CD8-positive, alpha-beta memory T cell (primary cell): ENCODE data around the gene DISP2. TPM values are rescaled to one million over a fixed set of nuclear protein-coding genes. Genes with fewer than 3 reads are reported as not detected.

ENCODE experiments used
- CTCF ChIA-PET: fragments of 350-600 bp; sonication (Branson Sonifier 250); formaldehyde crosslinking; loops from one replicate; lab custom pipeline; 2021; ENCODE audit warnings: antibody characterized with exemption; lab: Charles Lee
- POLR2A ChIA-PET: fragments of 350-600 bp; sonication (Branson Sonifier 250); formaldehyde crosslinking; loops from one replicate; lab custom pipeline; 2021; ENCODE audit warnings: antibody characterized with exemption; lab: Charles Lee
- DNase-seq, 5 donors: peaks; one replicate each; pipeline versions ENCODE4 v3.0.0 to v3.0.0-alpha.2; 2020 to 2022; ENCODE audit warnings: mixed read lengths in 1 of 5
- H3K27ac ChIP-seq: one replicate; pipeline ENCODE4 v1.7.0; 2013; ENCODE audit warnings: low read depth, mild to moderate bottlenecking, low read length, moderate library complexity
- H3K27me3 ChIP-seq: 2 replicates; pipeline ENCODE4 v1.7.0; 2013; ENCODE audit warnings: low read length, mild to moderate bottlenecking; ENCODE audit not compliant: insufficient read depth, poor library complexity, severe bottlenecking
- H3K36me3 ChIP-seq: 2 replicates; pipeline ENCODE4 v1.7.0; 2013; ENCODE audit warnings: mild to moderate bottlenecking, low read length, moderate library complexity; ENCODE audit not compliant: insufficient read depth
- H3K4me1 ChIP-seq: 2 replicates; pipeline ENCODE4 v1.7.0; 2013; ENCODE audit warnings: mild to moderate bottlenecking, low read length, moderate library complexity; ENCODE audit not compliant: insufficient read depth
- H3K4me3 ChIP-seq: 2 replicates; pipeline ENCODE4 v1.7.0; 2013; ENCODE audit warnings: mild to moderate bottlenecking, low read length
- H3K9me3 ChIP-seq: 2 replicates; pipeline ENCODE4 v1.7.0; 2013; ENCODE audit warnings: mild to moderate bottlenecking, low read length
- H3K27ac Mint-ChIP-seq, 8 donors: one replicate each; pipeline ENCODE4 v1.8.0; 2020 to 2021; ENCODE audit warnings: mixed read lengths in 8 of 8, mild to moderate bottlenecking in 6 of 8, inconsistent platforms in 3 of 8, moderate library complexity in 3 of 8
- H3K27me3 Mint-ChIP-seq, 2 donors: one replicate each; pipeline ENCODE4 v1.8.0; 2020 to 2021; ENCODE audit warnings: mixed read lengths in 2 of 2, mild to moderate bottlenecking in 1 of 2, moderate library complexity in 1 of 2
- H3K36me3 Mint-ChIP-seq, 3 donors: one replicate each; pipeline ENCODE4 v1.8.0; 2020 to 2021; ENCODE audit warnings: mixed read lengths in 3 of 3, inconsistent platforms in 1 of 3, mild to moderate bottlenecking in 1 of 3
- H3K4me1 Mint-ChIP-seq, 3 donors: one replicate each; pipeline ENCODE4 v1.8.0; 2020 to 2021; ENCODE audit warnings: mixed read lengths in 3 of 3, inconsistent platforms in 1 of 3, mild to moderate bottlenecking in 1 of 3
- H3K4me3 Mint-ChIP-seq, 7 donors: one replicate each; pipeline ENCODE4 v1.8.0; 2020 to 2021; ENCODE audit warnings: mixed read lengths in 7 of 7, mild to moderate bottlenecking in 6 of 7, moderate library complexity in 4 of 7, inconsistent platforms in 2 of 7
- H3K9me3 Mint-ChIP-seq, 5 donors: one replicate each; pipeline ENCODE4 v1.8.0; 2020 to 2022; ENCODE audit warnings: mixed read lengths in 5 of 5, mild to moderate bottlenecking in 3 of 5, moderate library complexity in 2 of 5, inconsistent platforms in 1 of 5
- polyA plus RNA-seq: library from polyadenylated mRNA; unstranded; fragments of 300-500 nt; fragmentation: Illumina TruSeq; gene quantifications from one replicate; pipeline ENCODE4 v1.2.3, GENCODE V29; 2021
- total RNA-seq, 2 experiments: library from RNA; stranded (reverse); gene quantifications; one replicate each; pipeline ENCODE4 v1.2.3, GENCODE V29; 2021

DISP2 gene
- total and polyA plus RNA-seq, 3 experiments from 2014 or later: 0.18 to 1.1 (median 1.1) TPM

DNA sequence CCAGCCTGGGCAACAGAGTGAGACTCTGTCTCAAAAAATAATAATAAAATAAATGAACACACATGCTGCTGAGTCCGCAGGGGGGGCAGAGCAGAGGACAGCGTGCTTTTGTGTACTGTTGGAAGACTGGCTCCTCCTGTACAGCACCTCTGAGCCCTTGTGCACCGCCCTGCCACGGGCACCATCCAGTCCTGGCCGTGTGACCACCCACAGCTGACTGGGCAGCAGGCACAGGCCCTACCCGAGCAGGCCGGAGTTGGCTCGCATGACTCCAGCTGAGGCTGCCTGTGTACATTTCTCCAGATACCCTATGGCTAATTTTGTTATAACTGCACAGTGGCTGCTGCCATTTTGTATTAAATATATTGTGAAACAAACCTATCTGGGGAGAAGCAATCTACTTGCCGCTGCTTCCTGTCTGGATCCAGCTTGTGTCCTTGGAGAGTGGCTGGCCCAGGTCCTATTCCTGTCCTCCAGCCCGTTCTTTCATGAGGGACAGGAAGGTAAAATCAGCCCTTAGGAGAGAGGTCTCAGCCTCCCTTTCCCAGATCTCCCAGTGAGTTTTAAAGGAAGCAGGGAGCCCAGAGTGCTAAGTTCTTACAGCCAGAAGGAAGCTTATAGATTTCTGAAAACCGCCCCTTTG lies 62.2 kb downstream of the DISP2 start:
- Mint-ChIP-seq H3K4me1 (peaks cover 6 to 10% (median 6%) of the 10 kb centered on the region in 3 donors), H3K27ac (peak overlapping the region in 1 of 8 donors; percentile 1), H3K27me3 (no peaks in the 10 kb centered on the region), H3K9me3 (no peaks in the 10 kb centered on the region), H3K4me3 (no peak overlapping the region), H3K36me3 (peaks cover 0 to 32% (median 4%) of the 10 kb centered on the region in 3 donors)
- CTCF ChIA-PET: interaction anchor here (1.5 to 13.3 kb wide), 4 partner anchors 8 to 79 kb away, joined by 3 to 202 read pairs (median 13); partner anchors contain the start of genes CCDC9B and IVD
- Histone ChIP-seq H3K4me3 (no peak overlapping the region), H3K27me3 (no peaks in the 10 kb centered on the region), H3K36me3 (peaks cover 8% of the 10 kb centered on the region), H3K4me1 (peaks cover 4% of the 10 kb centered on the region), H3K9me3 (no peaks in the 10 kb centered on the region), H3K27ac (no peak overlapping the region)
- DNase-seq: no peak
- POLR2A ChIA-PET: no interaction called here

DNA sequence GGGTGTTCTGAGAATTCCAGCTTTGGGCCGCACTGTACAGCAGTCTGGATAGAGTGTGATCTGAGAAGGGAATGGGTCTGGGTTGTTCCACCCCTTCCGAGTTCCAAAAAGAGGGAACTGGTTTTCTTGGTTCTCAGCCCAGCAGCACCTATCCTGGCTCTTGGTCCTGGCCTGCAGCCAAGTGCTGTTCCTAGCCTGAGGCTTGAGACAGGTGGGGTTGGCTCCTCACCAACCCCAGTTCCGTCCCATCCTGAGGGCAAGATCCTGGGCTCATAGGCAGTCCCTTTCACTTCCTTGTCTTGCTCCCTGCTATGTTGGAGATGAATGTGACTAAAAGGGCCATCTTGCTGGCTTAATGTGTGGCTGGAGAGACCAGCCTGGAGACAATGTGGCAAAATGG lies 62.8 kb downstream of the DISP2 start:
- H3K27ac Mint-ChIP-seq: peak overlapping the region in 2 of 8 donors; percentile 58 to 68
- peaks cover 4% of the 10 kb centered on the region for H3K4me1 ChIP-seq
- ChIA-PET CTCF (interaction anchor here (1.2 to 13.3 kb wide), 6 partner anchors 8 to 80 kb away, joined by 3 to 202 read pairs (median 12); partner anchors contain the start of genes CCDC9B and IVD), POLR2A (no interaction called here)
- H3K27ac ChIP-seq: no peak overlapping the region
- H3K27me3 ChIP-seq: no peaks in the 10 kb centered on the region
- no peaks in the 10 kb centered on the region for H3K9me3 ChIP-seq
- no peak overlapping the region for H3K4me3 ChIP-seq
- no peak overlapping the region for H3K4me3 Mint-ChIP-seq
- H3K27me3 Mint-ChIP-seq: no peaks in the 10 kb centered on the region
- peaks cover 6 to 10% (median 6%) of the 10 kb centered on the region in 3 donors for H3K4me1 Mint-ChIP-seq
- peaks cover 3% of the 10 kb centered on the region for H3K36me3 ChIP-seq
- H3K9me3 Mint-ChIP-seq: no peaks in the 10 kb centered on the region
- H3K36me3 Mint-ChIP-seq: peaks cover 0 to 27% (median 0%) of the 10 kb centered on the region in 3 donors
- no peak for DNase-seq

- H3K36me3 ChIP-seq: no peaks in the 10 kb centered on the region
- H3K9me3 ChIP-seq: no peaks in the 10 kb centered on the region
- peaks cover 4% of the 10 kb centered on the region for H3K4me1 ChIP-seq
- Mint-ChIP-seq H3K4me3 (peak overlapping the region in 2 of 7 donors; percentile 5 to 16), H3K9me3 (no peaks in the 10 kb centered on the region), H3K4me1 (peaks cover 6 to 10% (median 6%) of the 10 kb centered on the region in 3 donors), H3K27me3 (no peaks in the 10 kb centered on the region), H3K27ac (peak overlapping the region in 3 of 8 donors; percentile 29 to 68 (median 58)), H3K36me3 (peaks cover 0 to 25% (median 0%) of the 10 kb centered on the region in 3 donors)
- H3K4me3 ChIP-seq: no peak overlapping the region
- CTCF ChIA-PET: interaction anchor here (0.9 to 13.3 kb wide), 26 partner anchors 9 to 143 kb away, joined by 3 to 202 read pairs (median 5); partner anchors contain the start of genes BAHD1, CCDC32, CCDC9B and IVD
- H3K27ac ChIP-seq: no peak overlapping the region
- H3K27me3 ChIP-seq: no peaks in the 10 kb centered on the region
- POLR2A ChIA-PET: interaction anchor here (1.0 to 1.2 kb wide), 2 partner anchors 19 to 77 kb away, joined by 3 to 5 read pairs; partner anchors contain the start of gene BAHD1
- DNase-seq: peak; percentile 66 to 83 (median 70)
These were observed 63.5 kb downstream of the DISP2 start for GRCh38 chr15:40421246-40422157.

GRCh38 chr15:40424483-40425115 lies 66.6 kb downstream of the DISP2 start:
- DNase-seq: no peak
- no peak overlapping the region for H3K4me3 ChIP-seq
- peaks cover 0 to 14% (median 2%) of the 10 kb centered on the region in 3 donors for H3K36me3 Mint-ChIP-seq
- ChIA-PET CTCF (interaction anchor here (0.9 to 13.3 kb wide), 5 partner anchors 16 to 145 kb away, joined by 3 to 202 read pairs (median 6); partner anchors contain the start of genes BAHD1 and CCDC9B), POLR2A (interaction anchor here (0.5 kb wide), 1 partner anchor 994 kb away, joined by 5 read pairs; no protein-coding TSS in a partner anchor)
- H3K9me3 ChIP-seq: no peaks in the 10 kb centered on the region
- no peak overlapping the region for H3K4me3 Mint-ChIP-seq
- no peaks in the 10 kb centered on the region for H3K27me3 Mint-ChIP-seq
- no peaks in the 10 kb centered on the region for H3K9me3 Mint-ChIP-seq
- H3K27ac Mint-ChIP-seq: peak overlapping the region in 2 of 8 donors; percentile 2 to 40
- H3K4me1 ChIP-seq: peaks cover 4% of the 10 kb centered on the region
- no peak overlapping the region for H3K27ac ChIP-seq
- peaks cover 6 to 10% (median 6%) of the 10 kb centered on the region in 3 donors for H3K4me1 Mint-ChIP-seq
- no peaks in the 10 kb centered on the region for H3K36me3 ChIP-seq
- H3K27me3 ChIP-seq: no peaks in the 10 kb centered on the region

DNA sequence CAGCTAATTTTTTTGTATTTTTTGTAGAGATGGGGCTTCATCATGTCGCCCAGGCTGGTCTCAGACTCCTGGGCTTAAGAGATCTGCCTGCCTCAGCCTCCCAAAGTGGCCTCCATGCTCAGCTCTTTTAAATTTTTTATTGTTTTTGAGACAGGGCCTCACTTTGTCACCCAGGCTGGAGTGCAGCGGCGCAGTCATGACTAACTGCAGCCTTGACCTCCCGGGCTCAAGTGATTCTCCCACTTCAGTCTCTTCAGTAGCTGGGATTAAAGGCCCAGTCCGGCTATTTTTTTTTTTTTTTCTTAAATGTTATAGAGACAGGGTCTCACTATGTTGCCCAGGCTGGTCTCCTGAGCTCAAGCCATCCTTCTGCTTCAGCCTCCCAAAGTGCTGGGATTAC lies 67.7 kb downstream of the DISP2 start:
- ChIA-PET CTCF (interaction anchor here (4.9 to 13.3 kb wide), 2 partner anchors 84 to 147 kb away, joined by 27 to 202 read pairs; partner anchors contain the start of gene CCDC9B), POLR2A (no interaction called here)
- no peak for DNase-seq
- Histone ChIP-seq H3K36me3 (no peaks in the 10 kb centered on the region), H3K4me1 (peaks cover 4% of the 10 kb centered on the region), H3K4me3 (no peak overlapping the region), H3K9me3 (no peaks in the 10 kb centered on the region), H3K27ac (no peak overlapping the region), H3K27me3 (no peaks in the 10 kb centered on the region)
- Mint-ChIP-seq H3K36me3 (peaks cover 0 to 14% (median 4%) of the 10 kb centered on the region in 3 donors), H3K9me3 (no peaks in the 10 kb centered on the region), H3K4me1 (peaks cover 6 to 10% (median 6%) of the 10 kb centered on the region in 3 donors), H3K27me3 (no peaks in the 10 kb centered on the region), H3K4me3 (no peak overlapping the region), H3K27ac (no peak overlapping the region)

DNA sequence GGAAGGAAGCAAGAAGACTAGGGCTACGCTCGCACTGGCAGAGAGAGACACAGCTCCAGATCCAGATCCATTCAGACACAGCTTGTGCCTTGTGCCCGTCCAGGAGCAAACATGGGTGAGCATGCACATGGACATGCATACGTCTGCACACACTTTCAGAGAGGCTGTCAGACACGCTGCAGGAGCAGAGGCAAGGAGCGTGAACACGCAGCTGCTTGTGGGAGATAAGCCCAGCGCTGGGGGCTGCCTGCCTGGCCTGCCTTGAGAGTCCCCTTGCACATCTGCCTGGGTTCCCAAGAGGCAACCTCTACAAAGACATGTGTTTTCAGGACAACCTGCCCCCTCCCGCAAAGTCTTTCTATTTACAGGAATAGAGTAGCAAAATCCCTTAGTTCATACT lies 69.2 kb downstream of the DISP2 start:
- POLR2A ChIA-PET: no interaction called here
- no peaks in the 10 kb centered on the region for H3K9me3 ChIP-seq
- Mint-ChIP-seq H3K9me3 (no peaks in the 10 kb centered on the region), H3K27ac (no peak overlapping the region), H3K36me3 (peaks cover 0 to 14% (median 4%) of the 10 kb centered on the region in 3 donors), H3K27me3 (no peaks in the 10 kb centered on the region), H3K4me3 (no peak overlapping the region), H3K4me1 (no peaks in the 10 kb centered on the region)
- H3K27me3 ChIP-seq: no peaks in the 10 kb centered on the region
- DNase-seq: no peak
- no peak overlapping the region for H3K27ac ChIP-seq
- H3K4me1 ChIP-seq: no peaks in the 10 kb centered on the region
- CTCF ChIA-PET: interaction anchor here (1.0 to 13.3 kb wide), 2 partner anchors 13 to 86 kb away, joined by 5 to 202 read pairs; partner anchors contain the start of genes BAHD1 and CCDC9B
- no peak overlapping the region for H3K4me3 ChIP-seq
- no peaks in the 10 kb centered on the region for H3K36me3 ChIP-seq

GRCh38 chr15:40428185-40428584 lies 70.2 kb downstream of the DISP2 start:
- Mint-ChIP-seq H3K27me3 (no peaks in the 10 kb centered on the region), H3K36me3 (peaks cover 0 to 14% (median 4%) of the 10 kb centered on the region in 3 donors), H3K27ac (peak overlapping the region in 1 of 8 donors; percentile 43), H3K4me1 (no peaks in the 10 kb centered on the region), H3K4me3 (no peak overlapping the region), H3K9me3 (no peaks in the 10 kb centered on the region)
- ChIA-PET CTCF (interaction anchor here (0.6 to 13.3 kb wide), 3 partner anchors 11 to 87 kb away, joined by 3 to 202 read pairs (median 3); partner anchors contain the start of genes BAHD1 and CCDC9B), POLR2A (no interaction called here)
- no peaks in the 10 kb centered on the region for H3K36me3 ChIP-seq
- H3K27me3 ChIP-seq: no peaks in the 10 kb centered on the region
- H3K4me3 ChIP-seq: no peak overlapping the region
- DNase-seq: no peak
- H3K4me1 ChIP-seq: no peaks in the 10 kb centered on the region
- no peaks in the 10 kb centered on the region for H3K9me3 ChIP-seq
- H3K27ac ChIP-seq: no peak overlapping the region
